ENCODE data around the gene GSE1.

GSE1 gene

DNA sequence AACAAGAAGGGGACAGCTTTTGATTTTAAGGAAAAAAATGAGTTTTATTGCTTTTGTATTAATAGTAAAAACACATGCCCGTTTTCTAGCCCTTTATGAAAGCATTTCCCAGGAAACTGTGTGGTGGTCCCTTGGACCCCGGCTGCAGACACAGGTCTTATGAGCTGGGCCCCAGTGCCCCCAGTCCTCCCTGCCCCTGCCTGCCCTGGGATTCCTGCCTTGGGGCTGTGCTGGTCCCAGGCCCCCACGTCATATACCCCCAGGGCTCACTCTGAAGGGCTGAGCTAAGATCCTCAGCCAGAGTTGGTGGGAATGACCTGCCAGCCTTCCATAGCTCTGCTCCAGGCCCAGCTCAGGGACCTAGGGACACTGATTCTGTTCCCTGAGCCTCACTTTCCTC lies 44.9 kb downstream of the GSE1 start (continued):
- TF ChIP-seq, protein P1, sequence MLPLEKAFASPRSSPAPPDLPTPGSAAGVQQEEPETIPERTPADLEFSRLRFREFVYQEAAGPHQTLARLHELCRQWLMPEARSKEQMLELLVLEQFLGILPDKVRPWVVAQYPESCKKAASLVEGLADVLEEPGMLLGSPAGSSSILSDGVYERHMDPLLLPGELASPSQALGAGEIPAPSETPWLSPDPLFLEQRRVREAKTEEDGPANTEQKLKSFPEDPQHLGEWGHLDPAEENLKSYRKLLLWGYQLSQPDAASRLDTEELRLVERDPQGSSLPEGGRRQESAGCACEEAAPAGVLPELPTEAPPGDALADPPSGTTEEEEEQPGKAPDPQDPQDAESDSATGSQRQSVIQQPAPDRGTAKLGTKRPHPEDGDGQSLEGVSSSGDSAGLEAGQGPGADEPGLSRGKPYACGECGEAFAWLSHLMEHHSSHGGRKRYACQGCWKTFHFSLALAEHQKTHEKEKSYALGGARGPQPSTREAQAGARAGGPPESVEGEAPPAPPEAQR (tag by site-specific recombination; IDR thresholded peaks at IDR 0.05): no peak
- TF ChIP-seq ZNF610 (tag by site-specific recombination; IDR thresholded peaks at IDR 0.05; ENCODE audit: borderline replicate concordance) (no peak), ZEB2 (tag by site-specific recombination; IDR thresholded peaks at IDR 0.05) (no peak), SP3 (tag by site-specific recombination; IDR thresholded peaks at IDR 0.05) (no peak), RBAK (tag by site-specific recombination; IDR thresholded peaks at IDR 0.05) (no peak)
- TF ChIP-seq, protein P2, sequence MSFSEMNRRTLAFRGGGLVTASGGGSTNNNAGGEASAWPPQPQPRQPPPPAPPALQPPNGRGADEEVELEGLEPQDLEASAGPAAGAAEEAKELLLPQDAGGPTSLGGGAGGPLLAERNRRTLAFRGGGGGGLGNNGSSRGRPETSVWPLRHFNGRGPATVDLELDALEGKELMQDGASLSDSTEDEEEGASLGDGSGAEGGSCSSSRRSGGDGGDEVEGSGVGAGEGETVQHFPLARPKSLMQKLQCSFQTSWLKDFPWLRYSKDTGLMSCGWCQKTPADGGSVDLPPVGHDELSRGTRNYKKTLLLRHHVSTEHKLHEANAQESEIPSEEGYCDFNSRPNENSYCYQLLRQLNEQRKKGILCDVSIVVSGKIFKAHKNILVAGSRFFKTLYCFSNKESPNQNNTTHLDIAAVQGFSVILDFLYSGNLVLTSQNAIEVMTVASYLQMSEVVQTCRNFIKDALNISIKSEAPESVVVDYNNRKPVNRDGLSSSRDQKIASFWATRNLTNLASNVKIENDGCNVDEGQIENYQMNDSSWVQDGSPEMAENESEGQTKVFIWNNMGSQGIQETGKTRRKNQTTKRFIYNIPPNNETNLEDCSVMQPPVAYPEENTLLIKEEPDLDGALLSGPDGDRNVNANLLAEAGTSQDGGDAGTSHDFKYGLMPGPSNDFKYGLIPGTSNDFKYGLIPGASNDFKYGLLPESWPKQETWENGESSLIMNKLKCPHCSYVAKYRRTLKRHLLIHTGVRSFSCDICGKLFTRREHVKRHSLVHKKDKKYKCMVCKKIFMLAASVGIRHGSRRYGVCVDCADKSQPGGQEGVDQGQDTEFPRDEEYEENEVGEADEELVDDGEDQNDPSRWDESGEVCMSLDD (tag by site-specific recombination; IDR thresholded peaks at IDR 0.05): no peak
- TF ChIP-seq, protein P3, sequence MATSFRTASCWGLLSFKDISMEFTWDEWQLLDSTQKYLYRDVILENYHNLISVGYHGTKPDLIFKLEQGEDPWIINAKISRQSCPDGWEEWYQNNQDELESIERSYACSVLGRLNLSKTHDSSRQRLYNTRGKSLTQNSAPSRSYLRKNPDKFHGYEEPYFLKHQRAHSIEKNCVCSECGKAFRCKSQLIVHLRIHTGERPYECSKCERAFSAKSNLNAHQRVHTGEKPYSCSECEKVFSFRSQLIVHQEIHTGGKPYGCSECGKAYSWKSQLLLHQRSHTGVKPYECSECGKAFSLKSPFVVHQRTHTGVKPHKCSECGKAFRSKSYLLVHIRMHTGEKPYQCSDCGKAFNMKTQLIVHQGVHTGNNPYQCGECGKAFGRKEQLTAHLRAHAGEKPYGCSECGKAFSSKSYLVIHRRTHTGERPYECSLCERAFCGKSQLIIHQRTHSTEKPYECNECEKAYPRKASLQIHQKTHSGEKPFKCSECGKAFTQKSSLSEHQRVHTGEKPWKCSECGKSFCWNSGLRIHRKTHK (tag by site-specific recombination; IDR thresholded peaks at IDR 0.05): no peak
- TF ChIP-seq, protein P4, sequence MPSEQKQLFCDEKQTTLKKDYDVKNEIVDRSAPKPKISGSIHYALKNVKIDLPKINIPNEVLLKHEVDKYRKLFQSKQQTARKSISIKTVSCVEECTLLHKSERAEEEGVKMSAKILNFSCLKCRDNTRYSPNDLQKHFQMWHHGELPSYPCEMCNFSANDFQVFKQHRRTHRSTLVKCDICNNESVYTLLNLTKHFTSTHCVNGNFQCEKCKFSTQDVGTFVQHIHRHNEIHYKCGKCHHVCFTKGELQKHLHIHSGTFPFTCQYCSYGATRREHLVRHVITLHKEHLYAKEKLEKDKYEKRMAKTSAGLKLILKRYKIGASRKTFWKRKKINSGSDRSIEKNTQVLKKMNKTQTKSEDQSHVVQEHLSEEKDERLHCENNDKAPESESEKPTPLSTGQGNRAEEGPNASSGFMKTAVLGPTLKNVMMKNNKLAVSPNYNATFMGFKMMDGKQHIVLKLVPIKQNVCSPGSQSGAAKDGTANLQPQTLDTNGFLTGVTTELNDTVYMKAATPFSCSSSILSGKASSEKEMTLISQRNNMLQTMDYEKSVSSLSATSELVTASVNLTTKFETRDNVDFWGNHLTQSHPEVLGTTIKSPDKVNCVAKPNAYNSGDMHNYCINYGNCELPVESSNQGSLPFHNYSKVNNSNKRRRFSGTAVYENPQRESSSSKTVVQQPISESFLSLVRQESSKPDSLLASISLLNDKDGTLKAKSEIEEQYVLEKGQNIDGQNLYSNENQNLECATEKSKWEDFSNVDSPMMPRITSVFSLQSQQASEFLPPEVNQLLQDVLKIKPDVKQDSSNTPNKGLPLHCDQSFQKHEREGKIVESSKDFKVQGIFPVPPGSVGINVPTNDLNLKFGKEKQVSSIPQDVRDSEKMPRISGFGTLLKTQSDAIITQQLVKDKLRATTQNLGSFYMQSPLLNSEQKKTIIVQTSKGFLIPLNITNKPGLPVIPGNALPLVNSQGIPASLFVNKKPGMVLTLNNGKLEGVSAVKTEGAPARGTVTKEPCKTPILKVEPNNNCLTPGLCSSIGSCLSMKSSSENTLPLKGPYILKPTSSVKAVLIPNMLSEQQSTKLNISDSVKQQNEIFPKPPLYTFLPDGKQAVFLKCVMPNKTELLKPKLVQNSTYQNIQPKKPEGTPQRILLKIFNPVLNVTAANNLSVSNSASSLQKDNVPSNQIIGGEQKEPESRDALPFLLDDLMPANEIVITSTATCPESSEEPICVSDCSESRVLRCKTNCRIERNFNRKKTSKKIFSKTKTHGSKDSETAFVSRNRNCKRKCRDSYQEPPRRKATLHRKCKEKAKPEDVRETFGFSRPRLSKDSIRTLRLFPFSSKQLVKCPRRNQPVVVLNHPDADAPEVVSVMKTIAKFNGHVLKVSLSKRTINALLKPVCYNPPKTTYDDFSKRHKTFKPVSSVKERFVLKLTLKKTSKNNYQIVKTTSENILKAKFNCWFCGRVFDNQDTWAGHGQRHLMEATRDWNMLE (tag by site-specific recombination; conservative IDR thresholded peaks at IDR 0.05; ENCODE audit: low read depth): no peak
- TF ChIP-seq, protein P5, sequence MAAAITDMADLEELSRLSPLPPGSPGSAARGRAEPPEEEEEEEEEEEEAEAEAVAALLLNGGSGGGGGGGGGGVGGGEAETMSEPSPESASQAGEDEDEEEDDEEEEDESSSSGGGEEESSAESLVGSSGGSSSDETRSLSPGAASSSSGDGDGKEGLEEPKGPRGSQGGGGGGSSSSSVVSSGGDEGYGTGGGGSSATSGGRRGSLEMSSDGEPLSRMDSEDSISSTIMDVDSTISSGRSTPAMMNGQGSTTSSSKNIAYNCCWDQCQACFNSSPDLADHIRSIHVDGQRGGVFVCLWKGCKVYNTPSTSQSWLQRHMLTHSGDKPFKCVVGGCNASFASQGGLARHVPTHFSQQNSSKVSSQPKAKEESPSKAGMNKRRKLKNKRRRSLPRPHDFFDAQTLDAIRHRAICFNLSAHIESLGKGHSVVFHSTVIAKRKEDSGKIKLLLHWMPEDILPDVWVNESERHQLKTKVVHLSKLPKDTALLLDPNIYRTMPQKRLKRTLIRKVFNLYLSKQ (tag by site-specific recombination; IDR thresholded peaks at IDR 0.05; ENCODE audit: borderline replicate concordance): no peak
- TF ChIP-seq, protein P6, sequence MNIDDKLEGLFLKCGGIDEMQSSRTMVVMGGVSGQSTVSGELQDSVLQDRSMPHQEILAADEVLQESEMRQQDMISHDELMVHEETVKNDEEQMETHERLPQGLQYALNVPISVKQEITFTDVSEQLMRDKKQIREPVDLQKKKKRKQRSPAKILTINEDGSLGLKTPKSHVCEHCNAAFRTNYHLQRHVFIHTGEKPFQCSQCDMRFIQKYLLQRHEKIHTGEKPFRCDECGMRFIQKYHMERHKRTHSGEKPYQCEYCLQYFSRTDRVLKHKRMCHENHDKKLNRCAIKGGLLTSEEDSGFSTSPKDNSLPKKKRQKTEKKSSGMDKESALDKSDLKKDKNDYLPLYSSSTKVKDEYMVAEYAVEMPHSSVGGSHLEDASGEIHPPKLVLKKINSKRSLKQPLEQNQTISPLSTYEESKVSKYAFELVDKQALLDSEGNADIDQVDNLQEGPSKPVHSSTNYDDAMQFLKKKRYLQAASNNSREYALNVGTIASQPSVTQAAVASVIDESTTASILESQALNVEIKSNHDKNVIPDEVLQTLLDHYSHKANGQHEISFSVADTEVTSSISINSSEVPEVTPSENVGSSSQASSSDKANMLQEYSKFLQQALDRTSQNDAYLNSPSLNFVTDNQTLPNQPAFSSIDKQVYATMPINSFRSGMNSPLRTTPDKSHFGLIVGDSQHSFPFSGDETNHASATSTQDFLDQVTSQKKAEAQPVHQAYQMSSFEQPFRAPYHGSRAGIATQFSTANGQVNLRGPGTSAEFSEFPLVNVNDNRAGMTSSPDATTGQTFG (tag by site-specific recombination; IDR thresholded peaks at IDR 0.05; ENCODE audit: borderline replicate concordance): no peak
